Measurements from ENCODE around the gene PRODH2. TPM values are rescaled to one million over a fixed set of nuclear protein-coding genes. Genes with fewer than 3 reads are reported as not detected.

PRODH2 gene
- total and polyA plus RNA-seq, 2 of the 13 experiments (the other 11 are each of a cell fraction or from before 2014, with no cell fraction given) = 86.7 to 118 TPM

GRCh38 chr19:35860818-35861639, 48.4 kb upstream of the PRODH2 start (continued):
- TF ChIP-seq MTA3 (CRISPR knock-in tag; IDR thresholded peaks at IDR 0.05) = no peak
- no peak for TF ChIP-seq TFAP4 (IDR thresholded peaks at IDR 0.05; ENCODE audit: borderline replicate concordance, low read depth)
- no peak for TF ChIP-seq ZNF101 (CRISPR knock-in tag; IDR thresholded peaks at IDR 0.05; ENCODE audit: borderline replicate concordance, low read depth)
- TF ChIP-seq ZBTB7B (CRISPR knock-in tag; IDR thresholded peaks at IDR 0.05) = 0 out of 2 replicates have a peak, but pooled peaks have one; percentile 31
- TF ChIP-seq AHR (CRISPR knock-in tag; IDR thresholded peaks at IDR 0.05) = no peak
- no peak for TF ChIP-seq ZNF841 (CRISPR knock-in tag; IDR thresholded peaks at IDR 0.05; ENCODE audit: borderline replicate concordance)
- TF ChIP-seq GATAD2A (CRISPR knock-in tag; IDR thresholded peaks at IDR 0.05) = no peak
- no peak for TF ChIP-seq ZNF296 (CRISPR knock-in tag; conservative IDR thresholded peaks at IDR 0.05)
- TF ChIP-seq ZNF33B (CRISPR knock-in tag; IDR thresholded peaks at IDR 0.05) = no peak
- TF ChIP-seq ZFP36 (IDR thresholded peaks at IDR 0.05; ENCODE audit: borderline replicate concordance, low read depth, low read length, partially characterized antibody) = no peak
- no peak for TF ChIP-seq ZNF850 (CRISPR knock-in tag; conservative IDR thresholded peaks at IDR 0.05)
- peak; percentile 25; the same call in 1 of the 2 replicates for TF ChIP-seq IRF9 (CRISPR knock-in tag; IDR thresholded peaks at IDR 0.05; ENCODE audit: borderline replicate concordance)
- TF ChIP-seq ZNF891 (CRISPR knock-in tag; IDR thresholded peaks at IDR 0.05) = peak; percentile 70; the same call in 1 of the 2 replicates
- no peak for TF ChIP-seq ZNF318 (CRISPR knock-in tag; IDR thresholded peaks at IDR 0.05)
- TF ChIP-seq HBP1 (CRISPR knock-in tag; IDR thresholded peaks at IDR 0.05; ENCODE audit: low read depth) = no peak
- TF ChIP-seq MAFG (CRISPR knock-in tag; IDR thresholded peaks at IDR 0.05) = no peak
